HepG2 (cell line): Measurements from ENCODE around the gene MAT2A. TPM values are rescaled to one million over a fixed set of nuclear protein-coding genes. Genes with fewer than 3 reads are reported as not detected.

Source experiments
- ATAD3A ChIP-seq: sonication (generic); formaldehyde crosslinking; IDR thresholded peaks from 2 replicates; pipeline ENCODE4 v1.4.0; 2020; ENCODE audit warnings: missing genetic modification reagents
- IKZF1 ChIP-seq: fragments of 450-650 bp; IDR thresholded peaks from 2 replicates; pipeline ENCODE4 v1.7.1; 2016
- MBNL3 ChIP-seq: fragments of 250-450 bp; sonication (Bioruptor Pico); conservative IDR thresholded peaks from 2 replicates; pipeline ENCODE4 v1.8.0; 2022; ENCODE audit warnings: mild to moderate bottlenecking, inconsistent platforms
- MLLT10 ChIP-seq: sonication (generic); formaldehyde crosslinking; IDR thresholded peaks from 2 replicates; pipeline ENCODE4 v1.4.0; 2020; ENCODE audit warnings: missing genetic modification reagents
- NFKB2 ChIP-seq: sonication (generic); formaldehyde crosslinking; IDR thresholded peaks from 2 replicates; pipeline ENCODE4 v1.4.0; 2020; ENCODE audit warnings: missing genetic modification reagents, borderline replicate concordance
- NR2C2 ChIP-seq: sonication (generic); formaldehyde crosslinking; IDR thresholded peaks from 2 replicates; pipeline ENCODE4 v1.4.0; 2020; ENCODE audit warnings: missing genetic modification reagents, mild to moderate bottlenecking, moderate library complexity, borderline replicate concordance
- SMARCE1 ChIP-seq: fragments of 450-650 bp; IDR thresholded peaks from 2 replicates; pipeline ENCODE4 v1.6.1; 2017; ENCODE audit warnings: borderline replicate concordance
- STAT5B ChIP-seq: sonication (generic); formaldehyde crosslinking; IDR thresholded peaks from 2 replicates; pipeline ENCODE4 v1.4.0; 2020; ENCODE audit warnings: missing genetic modification reagents
- XBP1 ChIP-seq: sonication (generic); formaldehyde crosslinking; IDR thresholded peaks from 2 replicates; pipeline ENCODE4 v1.5.0; 2020; ENCODE audit warnings: missing genetic modification reagents
- YY1 ChIP-seq: IDR thresholded peaks from 2 replicates; pipeline ENCODE4 v1.6.1; 2011; ENCODE audit warnings: low read length, low read depth, moderate library complexity, mild to moderate bottlenecking; ENCODE audit not compliant: insufficient read depth, insufficient replicate concordance
- ZFP36L1 ChIP-seq: sonication (generic); formaldehyde crosslinking; IDR thresholded peaks from 2 replicates; pipeline ENCODE4 v1.8.0; 2022; ENCODE audit warnings: mild to moderate bottlenecking, missing genetic modification reagents, moderate library complexity
- ZNF24 ChIP-seq: fragments of 450-650 bp; IDR thresholded peaks from 2 replicates; pipeline ENCODE4 v1.6.1; 2017; ENCODE audit warnings: antibody characterized with exemption, mild to moderate bottlenecking
- ZNF432 ChIP-seq: sonication (generic); formaldehyde crosslinking; IDR thresholded peaks from 2 replicates; pipeline ENCODE4 v1.5.0; 2020; ENCODE audit warnings: missing genetic modification reagents, mild to moderate bottlenecking, borderline replicate concordance
- ZNF558 ChIP-seq: sonication (generic); formaldehyde crosslinking; IDR thresholded peaks from 2 replicates; pipeline ENCODE4 v1.9.0; 2022; ENCODE audit warnings: mild to moderate bottlenecking, missing genetic modification reagents, borderline replicate concordance
- ZNF670 ChIP-seq: sonication (generic); formaldehyde crosslinking; IDR thresholded peaks from 2 replicates; pipeline ENCODE4 v1.8.0; 2022; ENCODE audit warnings: mild to moderate bottlenecking, missing genetic modification reagents, borderline replicate concordance
- polyA plus RNA-seq, 8 experiments: library from polyadenylated mRNA; depleted of rRNA in 3 of 8; stranded (reverse) in 7 of 8; unstranded in 1 of 8; fragments of >200 nt; fragmentation: Illumina TruSeq in 4 of 8; extraction: Trizol in 4 of 8; gene quantifications; 2 replicates each; pipeline versions ENCODE4 v1.2.1 to v1.2.3, GENCODE V29; 2011 to 2016; ENCODE audit warnings: low read depth in 4 of 8, missing spikeins in 1 of 8, mixed read lengths in 1 of 8; ENCODE audit not compliant: insufficient read depth in 1 of 8
- total RNA-seq, 5 experiments: library from RNA; depleted of rRNA; stranded (reverse); fragments of >200 nt; fragmentation: Illumina TruSeq; extraction: Trizol; gene quantifications; 2 replicates each; pipeline ENCODE4 v1.2.3, GENCODE V29; 2016; ENCODE audit warnings: low read depth in 1 of 5
- TF ChIP-seq, protein P1 (sequence below): sonication (generic); formaldehyde crosslinking; IDR thresholded peaks from 2 replicates; pipeline ENCODE4 v1.5.0; 2020; ENCODE audit warnings: mild to moderate bottlenecking, missing genetic modification reagents, moderate library complexity
- TF ChIP-seq, protein P2 (sequence below): sonication (generic); formaldehyde crosslinking; IDR thresholded peaks from 2 replicates; pipeline ENCODE4 v1.8.0; 2022; ENCODE audit warnings: low read depth, missing genetic modification reagents
- TF ChIP-seq, protein P3 (sequence below): IDR thresholded peaks from 2 replicates; pipeline ENCODE4 v1.6.1; 2016; ENCODE audit warnings: mild to moderate bottlenecking, missing biosample characterization, missing genetic modification reagents

The MAT2A gene
- total and polyA plus RNA-seq, 2 of the 13 experiments (the other 11 are each of a cell fraction or from before 2014, with no cell fraction given): 155 to 331 TPM

DNA sequence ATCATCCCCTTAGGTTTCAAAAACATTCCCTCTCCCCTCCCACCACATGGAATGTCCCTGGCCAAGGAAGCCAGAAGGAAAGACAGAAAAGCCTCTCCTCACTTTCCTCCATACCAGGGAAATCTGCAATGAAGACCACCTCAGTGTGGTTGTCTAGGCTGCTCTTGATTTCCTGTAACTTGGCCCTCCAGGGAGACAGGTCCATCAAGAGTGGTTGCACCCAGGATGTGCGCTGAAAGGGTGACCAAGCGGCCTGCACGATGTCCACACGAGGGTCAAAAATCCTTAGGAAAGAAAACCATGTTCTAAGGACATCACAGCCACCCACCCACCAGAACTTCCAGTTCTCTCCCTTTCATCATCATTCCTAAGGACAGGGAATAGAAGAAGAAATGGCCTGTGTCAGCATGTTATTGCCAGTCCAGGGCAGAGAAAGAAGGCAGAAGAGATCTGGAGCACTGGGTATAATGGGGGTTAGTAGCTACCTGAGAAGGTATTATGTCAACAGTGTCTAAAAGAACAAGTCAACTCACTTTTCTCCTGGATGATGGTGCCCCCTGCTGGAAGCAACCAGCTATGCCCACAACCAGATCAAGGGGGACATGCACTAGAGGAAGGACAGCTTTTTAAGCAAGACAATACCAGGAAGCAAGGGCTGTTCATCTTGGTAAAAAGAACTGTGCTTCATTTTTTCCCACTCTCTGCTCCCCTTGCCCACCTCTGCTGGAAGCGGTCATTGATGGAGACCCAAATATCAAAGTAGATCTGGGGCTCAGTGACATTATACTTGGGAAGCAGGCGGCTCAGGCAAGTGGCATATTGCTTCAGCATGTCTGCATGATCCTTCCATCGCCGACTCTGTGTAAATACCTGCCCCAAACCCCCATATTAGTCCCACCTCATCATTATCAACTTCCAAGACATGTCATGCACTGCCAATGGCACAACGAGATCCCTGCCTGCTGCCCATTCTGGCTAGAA, 13.0 kb downstream of the MAT2A start (continued):
- TF ChIP-seq, protein P1, sequence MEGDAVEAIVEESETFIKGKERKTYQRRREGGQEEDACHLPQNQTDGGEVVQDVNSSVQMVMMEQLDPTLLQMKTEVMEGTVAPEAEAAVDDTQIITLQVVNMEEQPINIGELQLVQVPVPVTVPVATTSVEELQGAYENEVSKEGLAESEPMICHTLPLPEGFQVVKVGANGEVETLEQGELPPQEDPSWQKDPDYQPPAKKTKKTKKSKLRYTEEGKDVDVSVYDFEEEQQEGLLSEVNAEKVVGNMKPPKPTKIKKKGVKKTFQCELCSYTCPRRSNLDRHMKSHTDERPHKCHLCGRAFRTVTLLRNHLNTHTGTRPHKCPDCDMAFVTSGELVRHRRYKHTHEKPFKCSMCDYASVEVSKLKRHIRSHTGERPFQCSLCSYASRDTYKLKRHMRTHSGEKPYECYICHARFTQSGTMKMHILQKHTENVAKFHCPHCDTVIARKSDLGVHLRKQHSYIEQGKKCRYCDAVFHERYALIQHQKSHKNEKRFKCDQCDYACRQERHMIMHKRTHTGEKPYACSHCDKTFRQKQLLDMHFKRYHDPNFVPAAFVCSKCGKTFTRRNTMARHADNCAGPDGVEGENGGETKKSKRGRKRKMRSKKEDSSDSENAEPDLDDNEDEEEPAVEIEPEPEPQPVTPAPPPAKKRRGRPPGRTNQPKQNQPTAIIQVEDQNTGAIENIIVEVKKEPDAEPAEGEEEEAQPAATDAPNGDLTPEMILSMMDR: peak; percentile 96
- TF ChIP-seq, protein P2, sequence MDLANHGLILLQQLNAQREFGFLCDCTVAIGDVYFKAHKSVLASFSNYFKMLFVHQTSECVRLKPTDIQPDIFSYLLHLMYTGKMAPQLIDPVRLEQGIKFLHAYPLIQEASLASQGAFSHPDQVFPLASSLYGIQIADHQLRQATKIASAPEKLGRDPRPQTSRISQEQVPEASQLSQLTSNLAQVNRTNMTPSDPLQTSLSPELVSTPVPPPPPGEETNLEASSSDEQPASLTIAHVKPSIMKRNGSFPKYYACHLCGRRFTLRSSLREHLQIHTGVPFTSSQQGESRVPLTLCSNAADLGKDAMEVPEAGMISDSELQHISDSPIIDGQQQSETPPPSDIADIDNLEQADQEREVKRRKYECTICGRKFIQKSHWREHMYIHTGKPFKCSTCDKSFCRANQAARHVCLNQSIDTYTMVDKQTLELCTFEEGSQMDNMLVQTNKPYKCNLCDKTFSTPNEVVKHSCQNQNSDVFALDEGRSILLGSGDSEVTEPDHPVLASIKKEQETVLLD (CRISPR knock-in tag): no peak
- TF ChIP-seq YY1: no peak
- TF ChIP-seq NR2C2: no peak
- TF ChIP-seq SMARCE1: no peak
- TF ChIP-seq MBNL3 (CRISPR knock-in tag): no peak
- 0 out of 2 replicates have a peak, but pooled peaks have one; percentile 33 for TF ChIP-seq ZNF24
- no peak for TF ChIP-seq IKZF1
- no peak for TF ChIP-seq ZNF558 (CRISPR knock-in tag)
- TF ChIP-seq, protein P3, sequence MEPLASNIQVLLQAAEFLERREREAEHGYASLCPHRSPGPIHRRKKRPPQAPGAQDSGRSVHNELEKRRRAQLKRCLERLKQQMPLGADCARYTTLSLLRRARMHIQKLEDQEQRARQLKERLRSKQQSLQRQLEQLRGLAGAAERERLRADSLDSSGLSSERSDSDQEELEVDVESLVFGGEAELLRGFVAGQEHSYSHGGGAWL (CRISPR knock-in tag): no peak
- no peak for TF ChIP-seq XBP1 (CRISPR knock-in tag)
- no peak for TF ChIP-seq NFKB2 (CRISPR knock-in tag)
- no peak for TF ChIP-seq ATAD3A (CRISPR knock-in tag)
- no peak for TF ChIP-seq ZNF432
- no peak for TF ChIP-seq ZNF670
- no peak for TF ChIP-seq MLLT10 (CRISPR knock-in tag)
- no peak for TF ChIP-seq ZFP36L1 (CRISPR knock-in tag)
- no peak for TF ChIP-seq STAT5B (CRISPR knock-in tag)
